H1 (cell line): ENCODE results near the gene POLA2. TPM values are rescaled to one million over a fixed set of nuclear protein-coding genes. Genes with fewer than 3 reads are reported as not detected.

Source experiments
- CTCF ChIA-PET: fragments of 300-600 bp; sonication (Branson Sonifier 250); formaldehyde crosslinking; loops from one replicate; lab custom pipeline; 2021; ENCODE audit not compliant: partially characterized antibody; lab: Charles Lee
- POLR2A ChIA-PET: fragments of 300-600 bp; sonication (Branson Sonifier 250); formaldehyde crosslinking; loops from one replicate; lab custom pipeline; 2021; ENCODE audit warnings: inconsistent platforms; ENCODE audit not compliant: partially characterized antibody; lab: Charles Lee
- DNase-seq, 2 experiments: peaks; one replicate each; pipeline versions ENCODE4 v3.0.0 to v3.0.0-alpha.2; 2010 to 2022; ENCODE audit warnings: low spot score in 2 of 2, low read depth in 1 of 2, mixed read lengths in 1 of 2
- FAIRE-seq: peaks from 2 replicates; lab custom pipeline; 2011; peaks lifted over from hg19 to GRCh38; lab: Jason Lieb, UNC
- H2AFZ ChIP-seq: 2 replicates; pipeline ENCODE4 v1.8.1; 2012; ENCODE audit warnings: low read length, inconsistent platforms
- H2AK5ac ChIP-seq: 2 replicates; pipeline ENCODE4 v1.6.1; 2013; ENCODE audit warnings: low read depth, low read length
- H2BK120ac ChIP-seq: replicated peaks from 2 replicates; pipeline ENCODE3; 2013; ENCODE audit warnings: low read depth, low read length, inconsistent platforms
- H2BK12ac ChIP-seq: 2 replicates; pipeline ENCODE4 v1.6.1; 2013; ENCODE audit warnings: low read depth, low read length
- H2BK15ac ChIP-seq: 2 replicates; pipeline ENCODE4 v1.6.1; 2013; ENCODE audit warnings: low read length
- H2BK20ac ChIP-seq: 2 replicates; pipeline ENCODE4 v1.6.1; 2013; ENCODE audit warnings: low read length
- H2BK5ac ChIP-seq: 2 replicates; pipeline ENCODE4 v1.6.1; 2013; ENCODE audit warnings: low read depth, low read length
- H3K14ac ChIP-seq: 2 replicates; pipeline ENCODE4 v1.6.1; 2013; ENCODE audit warnings: inconsistent platforms; ENCODE audit not compliant: insufficient read length
- H3K18ac ChIP-seq: 2 replicates; pipeline ENCODE4 v1.6.1; 2013; ENCODE audit warnings: low read length; ENCODE audit errors: extremely low read depth
- H3K23ac ChIP-seq: 2 replicates; pipeline ENCODE4 v1.6.1; 2013; ENCODE audit warnings: inconsistent platforms; ENCODE audit not compliant: insufficient read length
- H3K23me2 ChIP-seq: 2 replicates; pipeline ENCODE4 v1.6.1; 2013; ENCODE audit warnings: low read depth, low read length
- H3K27ac ChIP-seq: 2 replicates; pipeline ENCODE4 v1.6.1; 2011; ENCODE audit warnings: low read depth, low read length, inconsistent platforms
- H3K27me3 ChIP-seq, 4 experiments: replicated peaks in 1 of 4; 1 replicate in 1 of 4; 2 replicates in 3 of 4; pipeline versions ENCODE4 v1.6.1 to v1.8.1; 2011 to 2013; ENCODE audit warnings: low read length in 3 of 4, mild to moderate bottlenecking in 3 of 4, inconsistent platforms in 2 of 4, mixed read lengths in 2 of 4, moderate library complexity in 1 of 4; ENCODE audit not compliant: control insufficient read depth in 3 of 4, insufficient read depth in 3 of 4; ENCODE audit errors: extremely low read depth in 1 of 4
- H3K36me3 ChIP-seq, 4 experiments: 2 replicates each; pipeline versions ENCODE4 v1.6.1 to v1.8.1; 2011 to 2013; ENCODE audit warnings: mild to moderate bottlenecking in 4 of 4, low read length in 3 of 4, moderate library complexity in 2 of 4, control low read depth in 1 of 4, inconsistent platforms in 1 of 4; ENCODE audit not compliant: insufficient read depth in 4 of 4, control insufficient read depth in 2 of 4
- H3K4ac ChIP-seq: replicated peaks from 2 replicates; pipeline ENCODE3; 2013; ENCODE audit warnings: low read length, low read depth, mixed read lengths, inconsistent platforms; ENCODE audit not compliant: insufficient read length
- H3K4me1 ChIP-seq, 4 experiments: replicated peaks in 1 of 4; 1 replicate in 1 of 4; 2 replicates in 3 of 4; pipeline versions ENCODE4 v1.6.1 to v1.8.1; 2011 to 2013; ENCODE audit warnings: low read length in 3 of 4, inconsistent platforms in 2 of 4, mixed read lengths in 1 of 4; ENCODE audit not compliant: insufficient read depth in 4 of 4, control insufficient read depth in 3 of 4
- H3K4me2 ChIP-seq, 2 experiments: 2 replicates each; pipeline versions ENCODE4 v1.6.1 to v1.8.1; 2011 to 2013; ENCODE audit warnings: low read depth in 2 of 2, low read length in 2 of 2, control low read depth in 1 of 2, inconsistent platforms in 1 of 2, mild to moderate bottlenecking in 1 of 2; ENCODE audit not compliant: insufficient read depth in 1 of 2
- H3K4me3 ChIP-seq, 4 experiments: fragments of 200-600, 300-600 bp in 1 of 4; sonication (generic), shearing (Covaris generic), sonication (Bioruptor Twin) in 1 of 4; 2 replicates each; pipeline versions ENCODE4 v1.5.1 to v1.8.1; 2011 to 2016; ENCODE audit warnings: low read length in 4 of 4, low read depth in 3 of 4, control low read depth in 2 of 4, inconsistent platforms in 2 of 4, mild to moderate bottlenecking in 2 of 4, mixed read lengths in 1 of 4, moderate library complexity in 1 of 4; ENCODE audit not compliant: insufficient read depth in 2 of 4; ENCODE audit errors: extremely low read depth in 1 of 4
- H3K56ac ChIP-seq: replicated peaks from 2 replicates; pipeline ENCODE3; 2013; ENCODE audit warnings: low read depth, mild to moderate bottlenecking, mixed read lengths, low read length, inconsistent platforms; ENCODE audit not compliant: insufficient read length
- H3K79me1 ChIP-seq: 2 replicates; pipeline ENCODE4 v1.6.1; 2013; ENCODE audit warnings: low read depth, low read length, control low read depth
- H3K79me2 ChIP-seq, 2 experiments: 2 replicates each; pipeline versions ENCODE4 v1.6.1 to v1.8.1; 2012 to 2013; ENCODE audit warnings: low read length in 2 of 2, mild to moderate bottlenecking in 2 of 2, inconsistent platforms in 1 of 2; ENCODE audit not compliant: insufficient read depth in 2 of 2, control insufficient read depth in 1 of 2
- H3K9ac ChIP-seq, 4 experiments: replicated peaks in 1 of 4; 1 replicate in 1 of 4; 2 replicates in 3 of 4; pipeline versions ENCODE4 v1.6.1 to v1.8.1; 2011 to 2013; ENCODE audit warnings: low read depth in 3 of 4, low read length in 3 of 4, control low read depth in 2 of 4, mild to moderate bottlenecking in 2 of 4, moderate library complexity in 2 of 4, inconsistent platforms in 1 of 4; ENCODE audit errors: extremely low read depth in 1 of 4
- H3K9me3 ChIP-seq, 2 experiments: 2 replicates each; pipeline versions ENCODE4 v1.6.1 to v1.8.1; 2012 to 2013; ENCODE audit warnings: mild to moderate bottlenecking in 2 of 2, moderate library complexity in 2 of 2, control low read depth in 1 of 2, inconsistent platforms in 1 of 2, low read depth in 1 of 2, low read length in 1 of 2, mixed read lengths in 1 of 2; ENCODE audit not compliant: insufficient read depth in 2 of 2
- H4K20me1 ChIP-seq, 2 experiments: replicated peaks in 1 of 2; 2 replicates each; pipeline versions ENCODE3 to v1.8.1; 2011 to 2013; ENCODE audit warnings: inconsistent platforms in 2 of 2, low read length in 2 of 2, mild to moderate bottlenecking in 1 of 2; ENCODE audit not compliant: insufficient read depth in 2 of 2, control insufficient read depth in 1 of 2
- H4K5ac ChIP-seq: 2 replicates; pipeline ENCODE4 v1.6.1; 2013; ENCODE audit warnings: low read length, low read depth, mixed read lengths, inconsistent platforms; ENCODE audit not compliant: insufficient read length
- H4K8ac ChIP-seq: 2 replicates; pipeline ENCODE4 v1.8.0; 2013; ENCODE audit warnings: mild to moderate bottlenecking, moderate library complexity, low read length, inconsistent platforms; ENCODE audit not compliant: insufficient read depth; ENCODE audit errors: extremely low read depth
- H4K91ac ChIP-seq: replicated peaks from 2 replicates; pipeline ENCODE3; 2013; ENCODE audit warnings: low read length, mixed read lengths, inconsistent platforms; ENCODE audit not compliant: insufficient read length
- ASH2L ChIP-seq: fragments of 200-600, 300-600 bp; sonication (generic); IDR thresholded peaks from one replicate; pipeline ENCODE4 v1.7.1; 2017; ENCODE audit warnings: low read length
- CBX5 ChIP-seq: fragments of 300-800, 300-1000 bp; sonication (generic); IDR thresholded peaks from 2 replicates; pipeline ENCODE4 v1.7.1; 2016; ENCODE audit warnings: antibody characterized with exemption, low read length, low read depth
- EGR1 ChIP-seq: IDR thresholded peaks from 2 replicates; pipeline ENCODE4 v1.6.1; 2011; ENCODE audit warnings: low read depth, low read length, borderline replicate concordance
- FOSL1 ChIP-seq: IDR thresholded peaks from 2 replicates; pipeline ENCODE4 v1.6.1; 2011; ENCODE audit warnings: mild to moderate bottlenecking, low read depth, low read length, moderate library complexity; ENCODE audit not compliant: insufficient read depth
- HDAC6 ChIP-seq: IDR thresholded peaks from one replicate; pipeline ENCODE4 v1.7.1; 2012; ENCODE audit warnings: low read depth, mild to moderate bottlenecking, inconsistent platforms, low read length, moderate library complexity
- KDM5A ChIP-seq: fragments of 200-600 bp; IDR thresholded peaks from 2 replicates; pipeline ENCODE4 v1.7.1; 2012; ENCODE audit warnings: mild to moderate bottlenecking, low read length, inconsistent platforms, mixed read lengths
- RFX5 ChIP-seq: IDR thresholded peaks from 2 replicates; pipeline ENCODE4 v1.6.1; 2011; ENCODE audit warnings: low read depth, low read length, improper control_type of control experiment, borderline replicate concordance
- SIN3A ChIP-seq, 2 experiments: IDR thresholded peaks in 1 of 2; conservative IDR thresholded peaks in 1 of 2; 2 replicates each; pipeline ENCODE4 v1.6.1; 2011 to 2012; ENCODE audit warnings: low read length in 2 of 2, improper control_type of control experiment in 1 of 2, low read depth in 1 of 2, mild to moderate bottlenecking in 1 of 2
- SIRT6 ChIP-seq: IDR thresholded peaks from one replicate; pipeline ENCODE4 v1.7.1; 2012; ENCODE audit warnings: low read length, inconsistent platforms
- SIX5 ChIP-seq: IDR thresholded peaks from 2 replicates; pipeline ENCODE4 v1.6.1; 2011; ENCODE audit warnings: mild to moderate bottlenecking, low read depth, low read length
- TAF1 ChIP-seq: IDR thresholded peaks from 2 replicates; pipeline ENCODE4 v1.6.1; 2011; ENCODE audit warnings: mild to moderate bottlenecking, low read depth, low read length
- WGBS, 2 experiments: shearing (Covaris generic) in 1 of 2; methylation state at CpG; one replicate each; pipeline versions ENCODE4 v1.1.6 to v1.1.7; 2013 to 2015; ENCODE audit warnings: low lambda C conversion rate in 2 of 2, mixed read lengths in 2 of 2, inconsistent platforms in 1 of 2, low coverage in 1 of 2, missing lambda C conversion rate in 1 of 2; ENCODE audit not compliant: insufficient replicate concordance in 2 of 2, insufficient coverage in 1 of 2, insufficient read length in 1 of 2; ENCODE audit errors: extremely low coverage in 1 of 2, missing lambda C conversion rate in 1 of 2; 5-methylcytosine and 5-hydroxymethylcytosine counted together
- polyA plus RNA-seq, 7 experiments: library from polyadenylated mRNA; depleted of rRNA in 3 of 7; stranded (reverse) in 5 of 7; unstranded in 2 of 7; fragments of >200 nt in 5 of 7; fragments of 200-250 nt in 2 of 7; gene quantifications; 1 replicate in 5 of 7; 2 replicates in 1 of 7; 4 replicates in 1 of 7; pipeline versions ENCODE4 v1.2.1 to v1.2.3, GENCODE V29; 2011 to 2013; ENCODE audit warnings: missing spikeins in 2 of 7, mixed read lengths in 2 of 7
- total RNA-seq: library from RNA; stranded (reverse); fragmentation: NEBNext Ultra II Directional; extraction: Animal tissue kit (Norgen Biotek cat#: 25700); gene quantifications from 2 replicates; pipeline ENCODE4 v1.2.1, GENCODE V29; 2021

POLA2 gene
- total and polyA plus RNA-seq, 2 of the 8 experiments (the other 6 are each of a cell fraction or from before 2014, with no cell fraction given), result 31.2 to 55.9 TPM

- CTCF ChIA-PET, result interaction anchor here (1.1 to 45.6 kb wide), 3 partner anchors 8 to 34 kb away, joined by 3 to 1179 read pairs (median 8); partner anchors contain the start of genes CDC42EP2 and DPF2
- Histone ChIP-seq H4K8ac (no peak overlapping the region), H3K27ac (no peak overlapping the region), H3K36me3 (peaks cover 25 to 86% (median 69%) of the 10 kb centered on the region in 4 experiments), H2BK12ac (no peak overlapping the region), H3K4me3 (no peak overlapping the region), H3K79me1 (no peaks in the 10 kb centered on the region; the same call in 1 of the 2 replicates), H3K14ac (no peak overlapping the region), H4K20me1 (peaks cover 0 to 1% of the 10 kb centered on the region in 2 experiments), H3K4me2 (no peak overlapping the region), H4K5ac (no peak overlapping the region), H2BK15ac (no peak overlapping the region), H2AK5ac (no peak overlapping the region), H2BK5ac (no peak overlapping the region), H3K23me2 (no peaks in the 10 kb centered on the region), H3K9me3 (no peaks in the 10 kb centered on the region), H3K18ac (no peak overlapping the region), H3K4me1 (no peaks in the 10 kb centered on the region; a peak in 1 of 7 replicates), H3K4ac (no peak overlapping the region), H2BK20ac (no peak overlapping the region), H3K79me2 (no peaks in the 10 kb centered on the region), H3K9ac (no peak overlapping the region), H3K27me3 (no peaks in the 10 kb centered on the region), H3K23ac (no peak overlapping the region), H2AFZ (no peak overlapping the region), H3K56ac (no peak overlapping the region), H2BK120ac (no peak overlapping the region), H4K91ac (no peak overlapping the region)
- no peak for TF ChIP-seq SIRT6
- TF ChIP-seq TAF1, result no peak
- no peak for TF ChIP-seq ASH2L
- TF ChIP-seq SIN3A (conservative IDR thresholded peaks at IDR 0.05 in 1 of 2, IDR thresholded peaks at IDR 0.05 in 1 of 2; ENCODE audit: low read depth in 1 of 2, low read length in 2 of 2), result no peak
- no peak for TF ChIP-seq KDM5A
- TF ChIP-seq EGR1, result no peak
- no peak for TF ChIP-seq HDAC6
- no peak for TF ChIP-seq RFX5
- TF ChIP-seq SIX5, result no peak
- TF ChIP-seq CBX5, result no peak
- no peak for TF ChIP-seq FOSL1
- no peak for DNase-seq
- WGBS, 2 experiments, result 91% methylated on average over 4 of the region's 4 CpGs; no CpG with 5 or more reads in 1 of the 2 experiments
- POLR2A ChIA-PET, result interaction anchor here (0.6 to 5.3 kb wide), 9 partner anchors 9 to 117 kb away, joined by 3 to 34 read pairs (median 4); no protein-coding TSS in a partner anchor
- FAIRE-seq, result no peak
Measured at GRCh38 chr11:65280646-65281045, 18.9 kb downstream of the POLA2 start.
